CD4-positive, alpha-beta T cell (primary cell): Measurements from ENCODE around the gene SERPINI2. TPM values are rescaled to one million over a fixed set of nuclear protein-coding genes. Genes with fewer than 3 reads are reported as not detected.

ENCODE experiments used
- ATAC-seq: fragments of 200-7000 bp; cut with Tn5 transposase; one replicate; pipeline ENCODE4 v1.10.0; 2022; ENCODE audit warnings: mild to moderate bottlenecking; ENCODE audit not compliant: poor library complexity
- CTCF ChIA-PET: fragments of 350-600 bp; sonication (Branson Sonifier 250); formaldehyde crosslinking; loops from one replicate; lab custom pipeline; 2021; ENCODE audit warnings: antibody characterized with exemption, inconsistent platforms; lab: Charles Lee
- POLR2A ChIA-PET: fragments of 350-600 bp; sonication (Branson Sonifier 250); formaldehyde crosslinking; loops from one replicate; lab custom pipeline; 2021; ENCODE audit warnings: antibody characterized with exemption, inconsistent platforms; lab: Charles Lee
- DNase-seq, 14 experiments: peaks; one replicate each; pipeline ENCODE4 v3.0.0-alpha.2; 2013 to 2020; ENCODE audit warnings: mixed read lengths in 2 of 14
- H3K27ac ChIP-seq, 2 donors: one replicate each; pipeline versions ENCODE4 v1.5.1 to v1.7.0; 2013; ENCODE audit warnings: low read length in 2 of 2, low read depth in 1 of 2, mild to moderate bottlenecking in 1 of 2
- H3K27me3 ChIP-seq, 2 experiments: 1 replicate in 1 of 2; 2 replicates in 1 of 2; pipeline versions ENCODE4 v1.6.1 to v1.7.0; 2013; ENCODE audit warnings: low read length in 2 of 2, control low read depth in 1 of 2, mild to moderate bottlenecking in 1 of 2, moderate library complexity in 1 of 2; ENCODE audit not compliant: insufficient read depth in 2 of 2, control insufficient read depth in 1 of 2
- H3K36me3 ChIP-seq: one replicate; pipeline ENCODE4 v1.6.1; 2013; ENCODE audit warnings: low read length, control low read depth; ENCODE audit not compliant: insufficient read depth
- H3K4me1 ChIP-seq: one replicate; pipeline ENCODE4 v1.6.1; 2013; ENCODE audit warnings: low read length, control low read depth; ENCODE audit not compliant: insufficient read depth
- H3K4me3 ChIP-seq: one replicate; pipeline ENCODE4 v1.5.1; 2013; ENCODE audit warnings: mild to moderate bottlenecking, low read length, moderate library complexity
- H3K9me3 ChIP-seq, 2 experiments: 1 replicate in 1 of 2; 2 replicates in 1 of 2; pipeline versions ENCODE4 v1.6.1 to v1.7.0; 2013; ENCODE audit warnings: low read length in 2 of 2, mild to moderate bottlenecking in 2 of 2, control low read depth in 1 of 2, moderate library complexity in 1 of 2; ENCODE audit not compliant: control insufficient read depth in 1 of 2, insufficient read depth in 1 of 2
- H3K27ac Mint-ChIP-seq: one replicate; pipeline ENCODE4 v1.8.0; 2020; ENCODE audit warnings: mixed read lengths
- H3K27me3 Mint-ChIP-seq: one replicate; pipeline ENCODE4 v1.8.0; 2021; ENCODE audit warnings: mixed read lengths
- H3K36me3 Mint-ChIP-seq: one replicate; pipeline ENCODE4 v1.8.0; 2021; ENCODE audit warnings: low read depth, mixed read lengths
- H3K4me1 Mint-ChIP-seq: one replicate; pipeline ENCODE4 v1.8.0; 2021; ENCODE audit warnings: low read depth, mixed read lengths
- H3K4me3 Mint-ChIP-seq: one replicate; pipeline ENCODE4 v1.8.0; 2020; ENCODE audit warnings: mild to moderate bottlenecking, mixed read lengths
- H3K9me3 Mint-ChIP-seq: one replicate; pipeline ENCODE4 v1.8.0; 2020; ENCODE audit warnings: mixed read lengths
- CTCF ChIP-seq: fragments of 200-600 bp; IDR thresholded peaks from one replicate; pipeline ENCODE4 v1.8.0; 2022; ENCODE audit warnings: antibody characterized with exemption, mild to moderate bottlenecking
- intact Hi-C, 2 experiments: fragments of 100-400 bp; cut with DNase I in 1 of 2; cut with micrococcal nuclease in 1 of 2; formaldehyde crosslinking; loops; one replicate each; pipeline versions ENCODE4 v1.15.1 to v1.9.0; 2023 to 2025; cut with DNase I, micrococcal nuclease
- total RNA-seq, 174 experiments: library from RNA in 2 of 174; stranded (reverse) in 2 of 174; gene quantifications; one replicate each; pipeline ENCODE4 v1.2.3 and lab custom pipeline; 2021 to 2026

Gene SERPINI2
- total RNA-seq, 2 experiments from 2014 or later = not detected

- Histone ChIP-seq H3K4me3 (no peak overlapping the region), H3K27me3 (no peaks in the 10 kb centered on the region), H3K9me3 (no peaks in the 10 kb centered on the region), H3K4me1 (no peaks in the 10 kb centered on the region), H3K36me3 (no peaks in the 10 kb centered on the region), H3K27ac (no peak overlapping the region)
- Mint-ChIP-seq H3K27me3 (peaks cover 5% of the 10 kb centered on the region), H3K9me3 (peaks cover 5% of the 10 kb centered on the region), H3K27ac (no peak overlapping the region), H3K4me3 (no peak overlapping the region), H3K36me3 (no peaks in the 10 kb centered on the region), H3K4me1 (no peaks in the 10 kb centered on the region)
- CTCF ChIA-PET = no interaction called here
- intact Hi-C loops = no loop called here
- TF ChIP-seq CTCF = no peak
- POLR2A ChIA-PET = no interaction called here
- DNase-seq = no peak
- no peak for ATAC-seq
Measured at GRCh38 chr3:167489571-167489970, 15.7 kb upstream of the SERPINI2 start.

GRCh38 chr3:167487556-167487955, 13.7 kb upstream of the SERPINI2 start:
- ATAC-seq = no peak
- Histone ChIP-seq H3K27ac (no peak overlapping the region), H3K9me3 (no peaks in the 10 kb centered on the region), H3K4me3 (no peak overlapping the region), H3K36me3 (no peaks in the 10 kb centered on the region), H3K27me3 (no peaks in the 10 kb centered on the region), H3K4me1 (no peaks in the 10 kb centered on the region)
- intact Hi-C loops = no loop called here
- no peak for DNase-seq
- Mint-ChIP-seq H3K36me3 (no peaks in the 10 kb centered on the region), H3K9me3 (peaks cover 11% of the 10 kb centered on the region), H3K4me3 (no peak overlapping the region), H3K27me3 (peaks cover 5% of the 10 kb centered on the region), H3K27ac (no peak overlapping the region), H3K4me1 (no peaks in the 10 kb centered on the region)
- POLR2A ChIA-PET = no interaction called here
- TF ChIP-seq CTCF = no peak
- CTCF ChIA-PET = no interaction called here

GRCh38 chr3:167484551-167484950, 10.7 kb upstream of the SERPINI2 start:
- Mint-ChIP-seq H3K27me3 (no peaks in the 10 kb centered on the region), H3K9me3 (peaks cover 11% of the 10 kb centered on the region), H3K4me1 (no peaks in the 10 kb centered on the region), H3K4me3 (no peak overlapping the region), H3K27ac (no peak overlapping the region), H3K36me3 (no peaks in the 10 kb centered on the region)
- no peaks in the 10 kb centered on the region for H3K4me1 ChIP-seq
- intact Hi-C loops = no loop called here
- no peak overlapping the region for H3K27ac ChIP-seq
- no peak for TF ChIP-seq CTCF
- H3K9me3 ChIP-seq = no peaks in the 10 kb centered on the region
- no peaks in the 10 kb centered on the region for H3K27me3 ChIP-seq
- no peaks in the 10 kb centered on the region for H3K36me3 ChIP-seq
- CTCF ChIA-PET = no interaction called here
- POLR2A ChIA-PET = no interaction called here
- no peak for DNase-seq
- no peak for ATAC-seq
- H3K4me3 ChIP-seq = no peak overlapping the region
